CD4-positive, alpha-beta T cell treated with Interleukin-1 beta for 1 hour (primary cell): ENCODE results near the gene PAX8.

ENCODE experiments used
- DNase-seq, 2 donors: peaks; one replicate each; pipeline ENCODE4 v3.0.0-alpha.2; 2020 to 2022

Gene PAX8

GRCh38 chr2:113202305-113203216, 76.2 kb downstream of the PAX8 start:
- DNase-seq: no peak

GRCh38 chr2:113201496-113202304, 77.0 kb downstream of the PAX8 start:
- DNase-seq: no peak

GRCh38 chr2:113200736-113201490, 77.8 kb downstream of the PAX8 start:
- DNase-seq: no peak

GRCh38 chr2:113200236-113200635, 78.5 kb downstream of the PAX8 start:
- DNase-seq: no peak

- peak; percentile 64 to 81 for DNase-seq
Observed at GRCh38 chr2:113198790-113199612, 79.7 kb downstream of the PAX8 start.

- DNase-seq: no peak
Observed at GRCh38 chr2:113198048-113198789, 80.5 kb downstream of the PAX8 start.

GRCh38 chr2:113197347-113198047, 81.2 kb downstream of the PAX8 start:
- DNase-seq: no peak

- no peak for DNase-seq
Observed at GRCh38 chr2:113196839-113197238, 81.9 kb downstream of the PAX8 start.

GRCh38 chr2:113195923-113196501, 82.7 kb downstream of the PAX8 start:
- DNase-seq: no peak

- DNase-seq: no peak
Observed at GRCh38 chr2:113192459-113193100, 86.1 kb downstream of the PAX8 start.

GRCh38 chr2:113190871-113191270, 87.8 kb downstream of the PAX8 start:
- DNase-seq: no peak

GRCh38 chr2:113187771-113188170, 91.0 kb downstream of the PAX8 start:
- DNase-seq: no peak

GRCh38 chr2:113186433-113186796, 92.3 kb downstream of the PAX8 start:
- no peak for DNase-seq

- DNase-seq: no peak
Observed at GRCh38 chr2:113185664-113186432, 92.9 kb downstream of the PAX8 start.

GRCh38 chr2:113184531-113185230, 94.0 kb downstream of the PAX8 start:
- DNase-seq: no peak

GRCh38 chr2:113183703-113184102, 95.0 kb downstream of the PAX8 start:
- no peak for DNase-seq

GRCh38 chr2:113183264-113183663, 95.5 kb downstream of the PAX8 start:
- DNase-seq: no peak

GRCh38 chr2:113182471-113183260, 96.1 kb downstream of the PAX8 start:
- no peak for DNase-seq
